GM12875 (cell line): Measurements from ENCODE around the gene VWA3B.

Source experiments
- H3K4me3 ChIP-seq: one replicate; pipeline ENCODE4 v1.5.1; 2011; ENCODE audit warnings: low read depth, low read length, control low read depth
- TF ChIP-seq, protein P1 (sequence below): IDR thresholded peaks from 2 replicates; pipeline ENCODE4 v1.5.1; 2011; ENCODE audit warnings: low read depth, mild to moderate bottlenecking, control low read depth, inconsistent platforms, low read length, moderate library complexity, borderline replicate concordance; ENCODE audit not compliant: insufficient read depth

Gene VWA3B

DNA sequence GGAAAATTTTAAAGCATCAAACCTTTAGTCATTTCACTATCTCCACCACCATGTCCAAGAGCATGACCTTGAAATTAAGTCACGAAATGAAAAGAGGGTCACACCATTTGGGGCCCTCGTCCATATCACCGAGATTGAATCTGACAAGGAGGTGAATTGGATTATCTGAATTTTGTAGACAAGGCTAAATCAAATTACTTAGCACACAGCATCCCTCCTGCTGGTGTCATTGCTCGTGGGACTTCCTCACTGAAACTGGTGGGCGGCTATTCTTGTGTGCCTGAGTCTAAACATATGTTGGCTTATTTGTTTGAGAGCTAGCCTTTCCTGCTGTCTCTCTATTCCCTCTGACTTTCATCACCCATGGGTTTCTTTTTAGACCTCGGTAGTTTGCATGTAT, 194.6 kb downstream of the VWA3B start:
- TF ChIP-seq, protein P1, sequence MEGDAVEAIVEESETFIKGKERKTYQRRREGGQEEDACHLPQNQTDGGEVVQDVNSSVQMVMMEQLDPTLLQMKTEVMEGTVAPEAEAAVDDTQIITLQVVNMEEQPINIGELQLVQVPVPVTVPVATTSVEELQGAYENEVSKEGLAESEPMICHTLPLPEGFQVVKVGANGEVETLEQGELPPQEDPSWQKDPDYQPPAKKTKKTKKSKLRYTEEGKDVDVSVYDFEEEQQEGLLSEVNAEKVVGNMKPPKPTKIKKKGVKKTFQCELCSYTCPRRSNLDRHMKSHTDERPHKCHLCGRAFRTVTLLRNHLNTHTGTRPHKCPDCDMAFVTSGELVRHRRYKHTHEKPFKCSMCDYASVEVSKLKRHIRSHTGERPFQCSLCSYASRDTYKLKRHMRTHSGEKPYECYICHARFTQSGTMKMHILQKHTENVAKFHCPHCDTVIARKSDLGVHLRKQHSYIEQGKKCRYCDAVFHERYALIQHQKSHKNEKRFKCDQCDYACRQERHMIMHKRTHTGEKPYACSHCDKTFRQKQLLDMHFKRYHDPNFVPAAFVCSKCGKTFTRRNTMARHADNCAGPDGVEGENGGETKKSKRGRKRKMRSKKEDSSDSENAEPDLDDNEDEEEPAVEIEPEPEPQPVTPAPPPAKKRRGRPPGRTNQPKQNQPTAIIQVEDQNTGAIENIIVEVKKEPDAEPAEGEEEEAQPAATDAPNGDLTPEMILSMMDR, result no peak
- H3K4me3 ChIP-seq, result no peak overlapping the region

DNA sequence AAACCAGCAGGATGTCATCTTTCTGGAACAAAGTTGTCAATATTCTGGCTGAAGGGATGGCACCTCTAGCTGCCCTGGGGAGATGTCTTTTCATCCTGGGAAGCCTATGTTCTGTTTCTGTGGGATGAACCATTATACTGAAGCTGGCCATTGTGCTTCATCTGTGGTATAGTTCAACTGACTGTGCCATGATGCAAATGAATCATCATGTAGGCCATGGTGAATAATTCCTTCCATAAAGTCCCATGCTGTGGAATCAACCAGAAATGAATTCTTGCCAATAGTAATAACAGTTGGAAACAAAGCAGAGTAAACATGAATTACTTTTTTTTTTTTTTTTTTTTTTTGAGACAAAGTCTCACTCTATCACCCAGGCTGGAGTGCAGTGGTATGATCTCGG, 195.1 kb downstream of the VWA3B start:
- no peak overlapping the region for H3K4me3 ChIP-seq
- TF ChIP-seq, protein P1, result no peak

DNA sequence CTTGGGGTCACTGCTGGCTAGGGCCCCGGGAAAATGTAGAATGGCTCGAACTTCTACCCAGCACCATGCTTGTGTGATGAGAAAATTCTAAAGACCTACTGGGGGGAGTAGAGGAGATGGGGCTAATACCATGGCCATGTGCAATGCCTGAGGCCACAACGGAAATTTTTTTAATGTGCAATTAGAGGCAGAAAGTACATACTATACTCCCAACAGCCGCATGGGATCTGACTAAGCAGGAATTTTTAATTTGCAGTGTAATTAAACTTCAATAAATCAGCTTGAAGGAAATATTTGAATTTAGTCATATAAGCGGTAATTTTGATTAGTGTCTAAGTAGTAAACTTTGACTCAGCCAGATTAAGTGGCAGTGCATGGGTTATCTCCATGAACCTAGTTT, 206.1 kb downstream of the VWA3B start:
- H3K4me3 ChIP-seq, result no peak overlapping the region
- TF ChIP-seq, protein P1, result no peak

DNA sequence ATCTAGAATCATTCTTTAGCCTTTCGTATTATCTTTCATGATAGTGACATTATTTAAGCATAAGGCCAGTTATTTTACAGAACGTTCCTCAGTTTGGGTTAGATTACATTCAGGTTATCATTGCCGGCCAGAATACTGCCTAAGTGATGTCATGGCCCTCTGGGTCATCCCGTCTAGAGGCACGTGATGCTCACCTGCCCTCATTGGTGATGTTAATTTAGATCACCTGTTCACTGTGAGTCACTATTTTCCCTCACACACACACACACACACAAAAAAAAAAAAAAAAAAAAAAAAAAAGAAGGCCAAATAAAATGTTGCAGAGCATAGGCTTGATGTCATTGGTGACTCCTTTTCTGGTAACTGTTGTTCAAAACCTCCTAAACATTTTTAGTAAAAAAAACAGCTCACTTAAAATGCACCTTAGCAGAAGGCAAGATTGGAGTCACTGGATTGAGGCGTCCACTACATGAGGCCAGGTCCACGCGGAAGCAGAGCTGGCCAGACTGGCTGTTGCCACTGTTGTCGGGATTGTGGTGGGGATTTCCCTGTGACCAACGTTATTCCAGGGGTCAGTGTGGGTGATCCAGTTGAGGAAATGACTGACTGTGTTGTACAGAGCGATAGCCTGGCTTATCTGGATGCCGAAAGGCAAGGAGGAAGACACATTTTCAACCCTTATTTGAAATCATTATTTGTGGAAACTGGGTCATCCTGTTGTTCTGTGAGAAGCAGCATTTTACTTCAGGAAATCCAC, 207.1 kb downstream of the VWA3B start:
- TF ChIP-seq, protein P1, result no peak

DNA sequence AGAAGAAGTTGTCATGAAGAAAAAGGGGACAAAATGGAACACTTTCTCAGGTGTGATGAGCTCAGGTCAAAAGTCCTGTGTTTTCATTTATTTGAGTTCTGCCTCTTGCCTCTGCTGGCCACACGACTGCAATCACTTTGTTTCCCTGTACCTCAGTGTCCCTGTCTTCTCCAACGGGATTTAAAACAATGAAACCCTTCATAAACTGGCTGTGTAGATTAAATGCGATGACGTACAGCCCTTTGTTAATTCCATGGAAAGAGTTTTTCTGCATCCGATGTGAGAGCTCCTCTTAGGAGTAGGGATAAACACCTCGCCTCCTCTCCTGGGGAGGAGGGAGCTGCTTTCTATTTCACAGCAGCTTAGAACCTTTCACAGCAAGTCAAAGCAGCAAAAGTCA, 207.7 kb downstream of the VWA3B start:
- TF ChIP-seq, protein P1, result no peak
- no peak overlapping the region for H3K4me3 ChIP-seq

More for the DNA sequence above, 207.1 kb downstream of the VWA3B start:
- no peak overlapping the region for H3K4me3 ChIP-seq

DNA sequence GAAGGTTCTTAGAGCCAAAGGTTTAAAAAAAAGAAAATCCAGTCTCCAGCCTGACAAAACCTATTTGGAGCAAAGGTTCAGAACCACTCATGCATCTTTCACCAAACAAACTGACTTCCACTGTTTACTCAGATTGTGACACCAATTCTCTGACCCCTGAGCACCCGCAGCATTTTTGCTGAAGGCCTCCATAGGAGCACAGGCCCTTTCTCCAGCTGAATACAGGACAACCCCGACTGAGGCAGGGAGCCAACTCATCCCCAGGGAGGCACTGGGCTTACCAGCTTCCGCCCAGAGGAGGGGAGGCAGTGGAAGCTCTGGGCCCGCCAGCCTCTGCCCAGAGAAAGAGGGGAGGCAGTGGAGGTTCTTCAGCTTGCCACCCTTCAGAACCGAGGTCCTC, 208.3 kb downstream of the VWA3B start:
- TF ChIP-seq, protein P1, result no peak
- no peak overlapping the region for H3K4me3 ChIP-seq

DNA sequence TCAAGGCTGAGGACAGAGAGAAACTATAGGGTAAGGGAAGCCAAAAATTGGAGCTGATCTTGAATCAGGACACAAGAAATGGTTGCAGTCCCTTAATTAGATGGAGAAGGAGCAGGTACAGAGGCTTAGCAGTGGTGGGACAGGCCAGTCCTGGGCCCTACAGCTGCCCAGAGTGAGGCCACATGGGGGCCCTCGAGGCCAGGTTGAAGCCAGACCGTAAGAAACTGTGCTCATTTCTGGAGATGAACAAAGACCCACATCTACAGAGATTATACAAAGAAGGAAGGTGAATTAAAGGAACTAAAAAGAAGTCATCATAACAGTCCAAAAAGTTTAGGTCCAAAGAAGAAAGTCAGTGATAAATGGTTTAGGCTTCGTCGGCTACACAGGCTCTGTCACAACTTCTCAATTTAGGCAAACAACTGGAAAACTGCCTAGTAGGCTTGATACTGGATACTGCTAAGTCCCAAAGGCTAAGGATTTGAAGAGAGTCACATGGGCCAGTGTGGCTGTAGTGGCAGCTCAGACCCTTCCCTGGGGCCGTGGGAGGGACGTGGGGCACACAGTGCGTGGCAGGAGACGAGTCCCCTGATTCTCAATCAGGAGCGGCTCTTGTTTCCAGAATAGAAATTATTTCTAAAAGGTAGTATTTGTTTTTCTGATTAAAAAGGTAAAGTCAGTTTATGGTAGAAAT, 208.9 kb downstream of the VWA3B start:
- H3K4me3 ChIP-seq, result no peak overlapping the region
- TF ChIP-seq, protein P1, result no peak
